ENCODE measurements around the gene KDM3B.

KDM3B gene

GRCh38 chr5:138448481-138449398, 96.3 kb downstream of the KDM3B start:
- no peak for DNase-seq (ENCODE audit: low read depth in 2 of 2)

- peak; percentile 47 to 73 for DNase-seq (ENCODE audit: low read depth in 2 of 2)
Observed at GRCh38 chr5:138449501-138450239, 97.2 kb downstream of the KDM3B start.

GRCh38 chr5:138450971-138451370, 98.5 kb downstream of the KDM3B start:
- no peak for DNase-seq (ENCODE audit: low read depth in 2 of 2)

- DNase-seq (ENCODE audit: low read depth in 2 of 2): no peak
Observed at GRCh38 chr5:138452720-138453119, 100.2 kb downstream of the KDM3B start.

- no peak for DNase-seq (ENCODE audit: low read depth in 2 of 2)
Observed at GRCh38 chr5:138453590-138453989, 101.1 kb downstream of the KDM3B start.

GRCh38 chr5:138454121-138454520, 101.6 kb downstream of the KDM3B start:
- DNase-seq (ENCODE audit: low read depth in 2 of 2): no peak

- no peak for DNase-seq (ENCODE audit: low read depth in 2 of 2)
Observed at GRCh38 chr5:138455232-138455930, 102.9 kb downstream of the KDM3B start.

GRCh38 chr5:138457531-138458275, 105.2 kb downstream of the KDM3B start:
- DNase-seq (ENCODE audit: low read depth in 2 of 2): no peak

- DNase-seq (ENCODE audit: low read depth in 2 of 2): no peak
Observed at GRCh38 chr5:138458384-138458783, 105.9 kb downstream of the KDM3B start.

- DNase-seq (ENCODE audit: low read depth in 2 of 2): no peak
Observed at GRCh38 chr5:138458856-138459255, 106.4 kb downstream of the KDM3B start.

GRCh38 chr5:138459311-138459933, 106.9 kb downstream of the KDM3B start:
- DNase-seq (ENCODE audit: low read depth in 2 of 2): peak; percentile 54 to 76

GRCh38 chr5:138460032-138460693, 107.7 kb downstream of the KDM3B start:
- DNase-seq (ENCODE audit: low read depth in 2 of 2): no peak

- no peak for DNase-seq (ENCODE audit: low read depth in 2 of 2)
Observed at GRCh38 chr5:138461343-138462125, 109.0 kb downstream of the KDM3B start.

- DNase-seq (ENCODE audit: low read depth in 2 of 2): no peak
Observed at GRCh38 chr5:138463419-138464007, 111.0 kb downstream of the KDM3B start.

GRCh38 chr5:138464008-138464387, 111.5 kb downstream of the KDM3B start:
- peak; percentile 80 to 87 for DNase-seq (ENCODE audit: low read depth in 2 of 2)

- DNase-seq (ENCODE audit: low read depth in 2 of 2): peak; percentile 89 to 91
Observed at GRCh38 chr5:138464388-138465260, 112.1 kb downstream of the KDM3B start.

GRCh38 chr5:138465261-138466124, 113.0 kb downstream of the KDM3B start, which contains the start of gene EGR1:
Gene EGR1 (plus strand): TSS chr5:138465479. CDS start chr5:138465762, 283 bp downstream.
- peak; percentile 86 to 89 for DNase-seq (ENCODE audit: low read depth in 2 of 2)
